LNCaP clone FGC (cell line): ENCODE data around the gene HOXD11.

Source experiments
- DNase-seq: peaks from one replicate; pipeline ENCODE4 v3.0.0-alpha.2; 2011; ENCODE audit warnings: low read depth
- H3K4me3 ChIP-seq: 2 replicates; pipeline ENCODE4 v1.5.1; 2011; ENCODE audit warnings: mild to moderate bottlenecking, low read depth, low read length, control low read depth
- TF ChIP-seq, protein P1 (sequence below): IDR thresholded peaks from 2 replicates; pipeline ENCODE4 v1.5.1; 2012; ENCODE audit warnings: mild to moderate bottlenecking; ENCODE audit not compliant: control insufficient read depth, insufficient read depth; ENCODE audit errors: extremely low read depth

Gene HOXD11

DNA sequence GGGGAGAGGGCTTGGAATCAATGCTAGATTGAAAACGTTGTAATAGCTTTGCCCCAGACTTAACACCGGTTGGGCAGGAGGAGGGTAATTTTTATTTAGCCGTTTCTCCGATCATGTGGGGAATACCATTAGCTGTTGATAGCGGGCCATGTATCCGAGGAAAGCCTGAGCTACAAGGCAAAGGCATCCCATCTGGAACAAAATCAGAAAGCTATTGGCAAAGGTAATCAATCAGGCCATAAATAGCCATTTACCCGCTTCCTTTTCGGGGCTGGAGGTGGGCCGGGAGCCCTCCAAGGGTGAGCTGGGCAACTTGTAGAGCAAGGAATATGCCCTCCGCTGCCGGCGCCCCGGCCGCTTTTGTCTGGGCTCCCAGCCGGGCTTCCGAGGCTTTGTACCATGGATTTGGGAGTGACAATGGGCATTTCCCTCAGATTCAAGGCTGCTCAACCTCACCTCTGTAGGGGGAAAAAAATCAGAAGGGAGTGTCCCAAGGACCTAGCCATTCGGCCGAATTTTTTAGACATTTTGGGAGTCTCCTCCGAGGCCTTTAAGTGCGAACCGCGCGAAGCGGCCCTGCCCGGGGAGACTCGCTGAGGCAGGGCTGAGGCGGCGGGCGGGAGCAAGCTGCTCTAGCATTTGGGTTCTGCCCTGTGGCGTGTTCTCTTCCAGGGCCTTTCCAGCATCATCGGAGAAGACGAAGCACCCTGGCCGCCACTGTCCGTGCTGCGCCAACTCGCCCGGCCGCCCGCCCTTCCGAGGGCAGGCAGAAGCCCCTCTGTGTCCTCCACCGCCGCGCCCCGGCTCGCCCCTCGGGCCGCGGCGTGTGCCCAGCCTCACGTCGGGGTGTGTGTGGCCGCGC is 14.3 kb downstream of the HOXD11 start:
- TF ChIP-seq, protein P1, sequence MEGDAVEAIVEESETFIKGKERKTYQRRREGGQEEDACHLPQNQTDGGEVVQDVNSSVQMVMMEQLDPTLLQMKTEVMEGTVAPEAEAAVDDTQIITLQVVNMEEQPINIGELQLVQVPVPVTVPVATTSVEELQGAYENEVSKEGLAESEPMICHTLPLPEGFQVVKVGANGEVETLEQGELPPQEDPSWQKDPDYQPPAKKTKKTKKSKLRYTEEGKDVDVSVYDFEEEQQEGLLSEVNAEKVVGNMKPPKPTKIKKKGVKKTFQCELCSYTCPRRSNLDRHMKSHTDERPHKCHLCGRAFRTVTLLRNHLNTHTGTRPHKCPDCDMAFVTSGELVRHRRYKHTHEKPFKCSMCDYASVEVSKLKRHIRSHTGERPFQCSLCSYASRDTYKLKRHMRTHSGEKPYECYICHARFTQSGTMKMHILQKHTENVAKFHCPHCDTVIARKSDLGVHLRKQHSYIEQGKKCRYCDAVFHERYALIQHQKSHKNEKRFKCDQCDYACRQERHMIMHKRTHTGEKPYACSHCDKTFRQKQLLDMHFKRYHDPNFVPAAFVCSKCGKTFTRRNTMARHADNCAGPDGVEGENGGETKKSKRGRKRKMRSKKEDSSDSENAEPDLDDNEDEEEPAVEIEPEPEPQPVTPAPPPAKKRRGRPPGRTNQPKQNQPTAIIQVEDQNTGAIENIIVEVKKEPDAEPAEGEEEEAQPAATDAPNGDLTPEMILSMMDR = no peak
- H3K4me3 ChIP-seq = no peak overlapping the region

GRCh38 chr2:176122052-176122682 is 15.1 kb downstream of the HOXD11 start:
- TF ChIP-seq, protein P1 = no peak
- no peak overlapping the region for H3K4me3 ChIP-seq
- DNase-seq = no peak

More for the DNA sequence above, 14.3 kb downstream of the HOXD11 start:
- DNase-seq = no peak

GRCh38 chr2:176122683-176123410 is 15.8 kb downstream of the HOXD11 start, which contains the start of gene HOXD9:
Gene HOXD9, plus strand, starts transcription at chr2:176122719. Its CDS starts 50 bp downstream, at chr2:176122769.
- H3K4me3 ChIP-seq = no peak within 1 kb of the TSS
- DNase-seq = no peak

GRCh38 chr2:176123411-176124109 is 16.5 kb downstream of the HOXD11 start:
- no peak overlapping the region for H3K4me3 ChIP-seq
- TF ChIP-seq, protein P1 = no peak

More at GRCh38 chr2:176122683-176123410, 15.8 kb downstream of the HOXD11 start, which contains the start of gene HOXD9:
- TF ChIP-seq, protein P1 = no peak

DNA sequence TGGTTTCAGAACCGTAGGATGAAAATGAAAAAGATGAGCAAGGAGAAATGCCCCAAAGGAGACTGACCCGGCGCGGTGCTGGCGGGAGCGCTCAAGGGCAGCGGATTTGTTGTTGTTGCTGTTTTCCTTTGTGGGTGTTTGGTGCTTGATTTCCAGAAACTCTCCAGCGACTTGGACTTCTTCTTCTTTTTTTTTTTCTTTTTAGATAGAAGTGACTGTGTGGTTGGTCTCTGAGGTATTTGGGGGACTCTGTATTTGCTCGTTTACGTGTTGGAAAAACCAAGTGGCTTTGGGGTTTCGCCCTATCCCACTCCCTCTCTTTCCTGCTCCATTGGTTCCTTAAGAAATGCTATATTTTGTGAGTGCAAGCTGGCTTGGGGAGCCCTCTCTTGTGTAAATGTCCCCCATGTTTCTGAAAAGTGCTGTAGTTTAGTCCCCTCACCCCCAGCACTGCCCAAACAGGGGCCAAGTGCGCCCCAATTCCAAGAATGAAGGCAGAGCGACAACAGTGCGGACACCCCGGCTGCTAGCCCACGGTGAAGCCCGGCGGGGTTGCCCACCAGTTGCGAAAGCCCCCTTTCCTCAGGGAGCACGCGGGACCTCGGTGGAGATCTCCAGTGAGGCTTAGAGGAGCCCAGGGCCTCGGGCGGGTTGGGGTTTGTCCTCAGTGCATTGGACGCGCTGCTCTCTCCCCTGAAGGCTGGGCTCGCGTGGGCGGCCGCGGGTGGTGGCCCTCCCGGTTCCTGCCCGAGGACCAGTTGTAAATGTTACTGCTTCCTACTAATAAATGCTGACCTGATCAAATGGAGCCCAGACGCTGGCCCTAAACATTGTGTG is 17.2 kb downstream of the HOXD11 start:
- TF ChIP-seq, protein P1 = no peak
- no peak overlapping the region for H3K4me3 ChIP-seq
- no peak for DNase-seq

More at GRCh38 chr2:176123411-176124109, 16.5 kb downstream of the HOXD11 start:
- DNase-seq = no peak
